SU-DHL-6 (cell line): ENCODE results near the gene IFNA10.
"Not testable (repeated sequence)": the region's sequence is repeated elsewhere in the genome, so short reads cannot be mapped to it uniquely, and the experiment has no call there.

Experiments used
- H2AFZ ChIP-seq: fragments of 200-600 bp; sonication (generic); 2 replicates; pipeline ENCODE4 v1.6.1; 2014; ENCODE audit warnings: low read depth, mild to moderate bottlenecking, moderate library complexity, mixed read lengths, antibody characterized with exemption, low read length; ENCODE audit not compliant: severe bottlenecking
- H3F3A ChIP-seq: fragments of 200-600 bp; shearing (Covaris generic); 2 replicates; pipeline ENCODE4 v1.6.0; 2016; ENCODE audit warnings: antibody characterized with exemption, mild to moderate bottlenecking; ENCODE audit not compliant: insufficient read depth
- H3K27ac ChIP-seq: fragments of 200-600 bp; sonication (generic); 2 replicates; pipeline ENCODE4 v1.5.1; 2016; ENCODE audit warnings: low read depth, mild to moderate bottlenecking, low read length, moderate library complexity, mixed read lengths
- H3K27me3 ChIP-seq: fragments of 200-600 bp; sonication (generic), shearing (Covaris generic); 2 replicates; pipeline ENCODE4 v1.6.0; 2014; ENCODE audit warnings: mild to moderate bottlenecking, low read length
- H3K36me3 ChIP-seq: fragments of 200-600 bp; sonication (generic); 2 replicates; pipeline ENCODE4 v1.6.1; 2014; ENCODE audit warnings: mild to moderate bottlenecking, low read length, mixed read lengths
- H3K4me2 ChIP-seq: fragments of 300-600, 200-600 bp; shearing (Covaris generic), sonication (generic); 2 replicates; pipeline ENCODE4 v1.6.0; 2014; ENCODE audit warnings: low read length, low read depth, mild to moderate bottlenecking; ENCODE audit not compliant: poor library complexity, severe bottlenecking
- H3K4me3 ChIP-seq: fragments of 200-600 bp; sonication (generic); 2 replicates; pipeline ENCODE4 v1.5.1; 2014; ENCODE audit warnings: antibody characterized with exemption, low read length, mild to moderate bottlenecking, mixed read lengths; ENCODE audit not compliant: insufficient read depth, poor library complexity, severe bottlenecking
- H3K79me2 ChIP-seq: fragments of 200-600 bp; sonication (generic); 2 replicates; pipeline ENCODE4 v1.6.1; 2014; ENCODE audit warnings: mild to moderate bottlenecking, low read length, moderate library complexity; ENCODE audit not compliant: insufficient read depth
- H3K9ac ChIP-seq: fragments of 200-600 bp; sonication (generic); 2 replicates; pipeline ENCODE4 v1.7.0; 2014; ENCODE audit warnings: mild to moderate bottlenecking, low read length
- H3K9me2 ChIP-seq: fragments of 200-600 bp; sonication (generic); replicated peaks from 2 replicates; pipeline ENCODE4 v1.6.1; 2014; ENCODE audit warnings: low read length; ENCODE audit not compliant: insufficient read depth
- H3K9me3 ChIP-seq: fragments of 200-600 bp; sonication (generic); 2 replicates; pipeline ENCODE4 v1.6.1; 2014; ENCODE audit warnings: low read length, mixed read lengths; ENCODE audit not compliant: insufficient read depth
- H4K20me1 ChIP-seq: fragments of 200-600 bp; sonication (generic); 2 replicates; pipeline ENCODE4 v1.6.1; 2014; ENCODE audit warnings: low read depth, mild to moderate bottlenecking, antibody characterized with exemption, low read length, moderate library complexity, mixed read lengths
- EZH2phosphoT487 ChIP-seq: fragments of 200-600 bp; sonication (generic), shearing (Covaris generic); conservative IDR thresholded peaks from 2 replicates; pipeline ENCODE4 v1.6.1; 2018; ENCODE audit warnings: mild to moderate bottlenecking, antibody characterized with exemption, low read length, moderate library complexity, mixed read lengths
- TF ChIP-seq, protein P1 (sequence below): fragments of 200-600 bp; sonication (generic); IDR thresholded peaks from one replicate; pipeline ENCODE4 v1.5.1; 2017; ENCODE audit warnings: antibody characterized with exemption, mild to moderate bottlenecking, low read length, moderate library complexity; ENCODE audit not compliant: insufficient read depth, poor library complexity, severe bottlenecking

IFNA10 gene

DNA sequence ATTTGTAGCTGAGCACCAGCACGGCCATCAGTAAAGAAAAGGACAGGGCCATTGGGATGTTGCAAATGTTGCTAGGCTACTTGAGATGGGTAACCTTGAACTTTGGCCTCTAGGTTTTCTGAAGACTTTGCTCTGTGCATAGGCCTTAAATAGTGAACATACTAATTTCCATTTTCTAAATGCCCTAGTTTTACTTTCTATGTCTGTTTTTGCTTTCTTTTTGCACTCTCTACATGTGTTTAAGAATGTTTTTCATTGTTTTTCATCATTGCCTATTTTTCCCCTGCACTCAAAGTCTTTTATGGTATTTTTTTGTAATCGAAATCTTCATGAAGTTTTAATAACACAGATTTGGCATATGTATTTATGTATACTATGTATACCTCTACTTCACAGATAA is 21.2 kb upstream of the IFNA10 start, which contains the start of gene IFNA17:
IFNA17 (minus strand) TSS at position 101 of the 400 bp plus-strand sequence; CDS start at position 52, 49 bp downstream.
- no peaks in the 10 kb centered on the region for H3F3A ChIP-seq
- no peak within 1 kb of the TSS for H3K27ac ChIP-seq
- no peaks in the 10 kb centered on the region for H3K27me3 ChIP-seq
- H3K9ac ChIP-seq, result no peak within 1 kb of the TSS
- H3K79me2 ChIP-seq, result no peaks in the 10 kb centered on the region
- no peaks in the 10 kb centered on the region for H3K9me2 ChIP-seq
- no peaks in the 10 kb centered on the region for H3K9me3 ChIP-seq
- no peaks in the 10 kb centered on the region for H3K36me3 ChIP-seq
- no peak within 1 kb of the TSS for H3K4me2 ChIP-seq
- H2AFZ ChIP-seq, result no peak within 1 kb of the TSS
- TF ChIP-seq, protein P1, sequence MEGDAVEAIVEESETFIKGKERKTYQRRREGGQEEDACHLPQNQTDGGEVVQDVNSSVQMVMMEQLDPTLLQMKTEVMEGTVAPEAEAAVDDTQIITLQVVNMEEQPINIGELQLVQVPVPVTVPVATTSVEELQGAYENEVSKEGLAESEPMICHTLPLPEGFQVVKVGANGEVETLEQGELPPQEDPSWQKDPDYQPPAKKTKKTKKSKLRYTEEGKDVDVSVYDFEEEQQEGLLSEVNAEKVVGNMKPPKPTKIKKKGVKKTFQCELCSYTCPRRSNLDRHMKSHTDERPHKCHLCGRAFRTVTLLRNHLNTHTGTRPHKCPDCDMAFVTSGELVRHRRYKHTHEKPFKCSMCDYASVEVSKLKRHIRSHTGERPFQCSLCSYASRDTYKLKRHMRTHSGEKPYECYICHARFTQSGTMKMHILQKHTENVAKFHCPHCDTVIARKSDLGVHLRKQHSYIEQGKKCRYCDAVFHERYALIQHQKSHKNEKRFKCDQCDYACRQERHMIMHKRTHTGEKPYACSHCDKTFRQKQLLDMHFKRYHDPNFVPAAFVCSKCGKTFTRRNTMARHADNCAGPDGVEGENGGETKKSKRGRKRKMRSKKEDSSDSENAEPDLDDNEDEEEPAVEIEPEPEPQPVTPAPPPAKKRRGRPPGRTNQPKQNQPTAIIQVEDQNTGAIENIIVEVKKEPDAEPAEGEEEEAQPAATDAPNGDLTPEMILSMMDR, result no peak
- no peak for TF ChIP-seq EZH2phosphoT487
- H4K20me1 ChIP-seq, result no peaks in the 10 kb centered on the region
- H3K4me3 ChIP-seq, result no peak within 1 kb of the TSS

DNA sequence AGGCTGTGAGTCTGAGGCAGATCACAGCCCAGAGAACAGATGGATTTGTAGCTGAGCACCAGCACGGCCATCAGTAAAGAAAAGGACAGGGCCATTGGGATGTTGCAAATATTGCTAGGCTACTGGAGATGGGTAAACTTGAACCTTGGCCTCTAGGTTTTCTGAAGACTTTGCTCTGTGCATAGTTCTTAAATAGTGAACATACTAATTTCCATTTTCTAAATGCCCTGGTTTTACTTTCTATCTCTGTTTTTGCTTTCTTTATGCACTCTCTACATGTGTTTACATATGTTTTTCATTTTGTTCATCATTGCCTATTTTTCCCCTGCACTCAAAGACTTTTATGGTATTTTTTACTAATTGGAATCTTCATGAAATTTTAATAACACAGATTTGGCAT is 10.3 kb upstream of the IFNA10 start, which contains the start of gene IFNA16:
IFNA16 (minus strand) TSS at position 101 of the 400 bp plus-strand sequence; CDS start at position 95, 6 bp downstream.
- H3F3A ChIP-seq, H2AFZ ChIP-seq, H3K9me3 ChIP-seq, H3K36me3 ChIP-seq, H3K4me3 ChIP-seq, H4K20me1 ChIP-seq, H3K27ac ChIP-seq, H3K4me2 ChIP-seq, H3K9me2 ChIP-seq, H3K27me3 ChIP-seq, H3K9ac ChIP-seq, H3K79me2 ChIP-seq: not testable (repeated sequence)

- H3K4me3 ChIP-seq, H3K9ac ChIP-seq, H3K79me2 ChIP-seq, H3K27ac ChIP-seq, H3K27me3 ChIP-seq, H3K9me2 ChIP-seq, H2AFZ ChIP-seq, H3K36me3 ChIP-seq, H3K9me3 ChIP-seq, H4K20me1 ChIP-seq, H3F3A ChIP-seq, H3K4me2 ChIP-seq: not testable (repeated sequence)
- TF ChIP-seq, protein P1, result peak; percentile 65
Measured at GRCh38 chr9:21213411-21214326, 6.7 kb upstream of the IFNA10 start.

GRCh38 chr9:21212160-21212559 is 5.2 kb upstream of the IFNA10 start:
- H3K9me3 ChIP-seq, H4K20me1 ChIP-seq, H3K9me2 ChIP-seq, H3K27ac ChIP-seq, H3K79me2 ChIP-seq, H2AFZ ChIP-seq, H3K36me3 ChIP-seq, H3K9ac ChIP-seq, H3K4me3 ChIP-seq, H3K4me2 ChIP-seq, H3K27me3 ChIP-seq, H3F3A ChIP-seq: not testable (repeated sequence)

DNA sequence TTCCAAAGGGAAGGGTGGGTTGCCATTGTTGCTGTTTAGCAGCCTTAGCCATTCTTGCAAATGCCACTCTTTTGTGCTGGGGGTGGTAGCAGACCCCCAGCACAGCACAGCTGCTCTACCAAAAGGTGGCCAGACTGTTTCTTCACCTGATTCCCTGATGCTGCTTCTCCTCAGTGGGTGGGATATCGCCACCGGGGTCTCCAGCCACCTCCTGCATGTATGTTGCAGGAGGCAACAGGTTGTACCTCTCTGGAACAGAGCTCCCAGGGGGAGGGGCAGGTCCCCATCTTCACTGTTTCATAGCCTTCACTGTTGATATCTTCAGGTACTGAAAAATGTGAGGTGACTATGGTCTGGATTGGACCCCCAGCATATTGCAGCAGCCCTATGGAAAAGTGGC is 3.8 kb upstream of the IFNA10 start:
- H3K27ac ChIP-seq, H3K9me3 ChIP-seq, H3F3A ChIP-seq, H3K9ac ChIP-seq, H3K4me3 ChIP-seq, H4K20me1 ChIP-seq, H2AFZ ChIP-seq, H3K4me2 ChIP-seq, H3K9me2 ChIP-seq, H3K36me3 ChIP-seq, H3K79me2 ChIP-seq, H3K27me3 ChIP-seq: not testable (repeated sequence)
